AG08395 (cell line): ENCODE measurements around the gene LRRC3B.

ENCODE experiments used
- DNase-seq: peaks from one replicate; pipeline ENCODE4 v3.0.0; 2012; ENCODE audit warnings: mixed read lengths, low spot score

The LRRC3B gene

GRCh38 chr3:26630669-26631389 is 8.3 kb downstream of the LRRC3B start:
- DNase-seq: no peak

- no peak for DNase-seq
Observed at GRCh38 chr3:26631390-26631738, 8.8 kb downstream of the LRRC3B start.

- no peak for DNase-seq
Observed at GRCh38 chr3:26634601-26635000, 12.0 kb downstream of the LRRC3B start.

GRCh38 chr3:26636096-26636727 is 13.6 kb downstream of the LRRC3B start:
- DNase-seq: no peak

GRCh38 chr3:26637698-26638097 is 15.1 kb downstream of the LRRC3B start:
- DNase-seq: no peak

- no peak for DNase-seq
Observed at GRCh38 chr3:26638113-26638512, 15.5 kb downstream of the LRRC3B start.

- no peak for DNase-seq
Observed at GRCh38 chr3:26639339-26639738, 16.8 kb downstream of the LRRC3B start.

- DNase-seq: no peak
Observed at GRCh38 chr3:26647078-26647477, 24.5 kb downstream of the LRRC3B start.

GRCh38 chr3:26648461-26648860 is 25.9 kb downstream of the LRRC3B start:
- DNase-seq: no peak

- DNase-seq: no peak
Observed at GRCh38 chr3:26652164-26652563, 29.6 kb downstream of the LRRC3B start.

- DNase-seq: no peak
Observed at GRCh38 chr3:26653811-26654425, 31.3 kb downstream of the LRRC3B start.

- DNase-seq: no peak
Observed at GRCh38 chr3:26655231-26655630, 32.7 kb downstream of the LRRC3B start.

GRCh38 chr3:26657348-26657976 is 34.9 kb downstream of the LRRC3B start:
- no peak for DNase-seq

- DNase-seq: no peak
Observed at GRCh38 chr3:26668171-26668570, 45.6 kb downstream of the LRRC3B start.

GRCh38 chr3:26668696-26669095 is 46.1 kb downstream of the LRRC3B start:
- DNase-seq: no peak

GRCh38 chr3:26675336-26675735 is 52.8 kb downstream of the LRRC3B start:
- DNase-seq: no peak

GRCh38 chr3:26681632-26682031 is 59.1 kb downstream of the LRRC3B start:
- DNase-seq: no peak

GRCh38 chr3:26682406-26682805 is 59.8 kb downstream of the LRRC3B start:
- DNase-seq: no peak

- DNase-seq: no peak
Observed at GRCh38 chr3:26683902-26684301, 61.3 kb downstream of the LRRC3B start.

GRCh38 chr3:26687466-26687865 is 64.9 kb downstream of the LRRC3B start:
- DNase-seq: no peak

- DNase-seq: no peak
Observed at GRCh38 chr3:26699553-26699952, 77.0 kb downstream of the LRRC3B start.

- DNase-seq: no peak
Observed at GRCh38 chr3:26703519-26703918, 80.9 kb downstream of the LRRC3B start.

- no peak for DNase-seq
Observed at GRCh38 chr3:26704736-26705135, 82.2 kb downstream of the LRRC3B start.
